NCI-H748 (cell line): ENCODE measurements around the gene GNPTAB.

ENCODE experiments used
- DNase-seq: peaks from one replicate; lab custom pipeline; 2025; ENCODE audit not compliant: unreplicated experiment; lab: John Stamatoyannopoulos, UW

Gene GNPTAB

DNA sequence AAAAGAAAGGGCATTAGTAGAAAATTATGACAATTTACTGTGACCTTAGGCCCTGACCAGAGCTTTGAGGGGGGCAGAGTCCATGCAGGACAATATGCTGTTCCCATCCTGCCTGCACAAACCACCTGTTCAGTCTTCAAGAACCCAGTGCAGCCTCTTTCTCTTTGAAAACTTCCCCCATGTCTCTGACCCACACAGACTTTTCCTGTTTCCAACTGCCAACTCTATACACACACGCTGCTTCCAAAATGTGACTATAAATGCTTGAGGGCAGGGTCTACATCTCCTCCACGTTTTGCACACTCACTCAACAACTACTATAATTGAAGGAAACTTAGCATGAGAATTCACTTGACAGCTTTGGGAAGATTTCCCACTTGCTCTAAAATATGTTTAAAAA is 54.9 kb downstream of the GNPTAB start:
- no peak for DNase-seq

GRCh38 chr12:101773650-101774162 is 57.1 kb downstream of the GNPTAB start:
- DNase-seq, result peak; percentile 63

DNA sequence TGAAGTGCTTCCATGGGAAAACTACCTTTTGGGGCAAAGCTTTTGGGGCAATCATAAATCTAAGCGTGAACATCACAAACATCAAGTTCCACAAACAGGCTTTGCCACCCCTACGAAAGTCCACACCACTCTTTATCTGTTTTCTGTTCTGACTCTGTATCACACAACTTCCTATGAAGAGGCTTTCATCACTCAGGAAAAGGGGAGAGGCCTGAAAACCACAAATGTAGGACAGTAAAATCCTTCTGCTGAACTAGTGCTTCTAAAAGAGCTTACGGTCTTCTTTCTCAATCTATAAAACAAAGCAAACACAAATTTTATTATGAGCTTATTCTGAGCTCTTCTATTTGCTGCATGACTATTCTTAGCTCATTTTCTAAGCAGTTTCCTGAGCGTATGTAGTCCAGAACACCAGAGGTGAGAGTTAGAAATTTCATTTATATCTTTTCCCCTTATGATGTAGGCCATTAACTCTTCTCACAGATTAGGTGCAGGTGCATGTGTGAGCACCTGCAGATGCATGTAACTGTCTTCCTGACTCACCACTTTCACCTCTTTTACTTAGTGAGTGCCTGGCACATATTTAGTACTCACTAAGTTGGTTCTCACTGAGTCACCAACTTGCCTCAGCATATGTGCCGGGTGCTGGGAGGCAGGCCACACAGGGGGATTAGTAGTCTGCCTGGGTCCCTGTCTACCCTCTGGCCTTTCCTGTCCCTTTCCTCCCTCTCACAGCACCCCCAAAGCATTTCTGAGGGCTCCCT is 58.6 kb downstream of the GNPTAB start:
- no peak for DNase-seq

DNA sequence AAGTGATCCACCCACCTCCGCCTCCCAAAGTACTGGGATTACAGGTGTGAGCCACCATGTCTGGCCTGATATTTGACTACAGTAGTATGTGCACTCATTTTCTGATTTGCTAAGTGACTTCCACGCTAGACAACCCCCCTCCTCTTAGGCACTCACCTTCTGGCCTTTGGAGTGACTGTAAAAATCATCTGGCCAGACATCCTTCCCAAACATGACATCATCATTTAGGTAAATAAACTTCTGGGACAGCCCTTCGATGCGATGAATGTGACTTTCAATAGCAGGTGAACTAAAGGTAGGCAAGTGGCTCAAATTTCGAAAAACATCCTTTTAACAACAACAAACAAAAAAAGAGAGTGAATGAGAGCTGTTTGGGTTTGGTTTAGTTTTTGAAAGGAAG is 60.9 kb downstream of the GNPTAB start:
- DNase-seq, result peak; percentile 42

- DNase-seq, result no peak
Observed at GRCh38 chr12:101768781-101769180, 62.0 kb downstream of the GNPTAB start.

GRCh38 chr12:101767537-101767936 is 63.2 kb downstream of the GNPTAB start:
- DNase-seq, result no peak

GRCh38 chr12:101764051-101764792 is 66.5 kb downstream of the GNPTAB start:
- no peak for DNase-seq

GRCh38 chr12:101763246-101763931 is 67.4 kb downstream of the GNPTAB start:
- no peak for DNase-seq

DNA sequence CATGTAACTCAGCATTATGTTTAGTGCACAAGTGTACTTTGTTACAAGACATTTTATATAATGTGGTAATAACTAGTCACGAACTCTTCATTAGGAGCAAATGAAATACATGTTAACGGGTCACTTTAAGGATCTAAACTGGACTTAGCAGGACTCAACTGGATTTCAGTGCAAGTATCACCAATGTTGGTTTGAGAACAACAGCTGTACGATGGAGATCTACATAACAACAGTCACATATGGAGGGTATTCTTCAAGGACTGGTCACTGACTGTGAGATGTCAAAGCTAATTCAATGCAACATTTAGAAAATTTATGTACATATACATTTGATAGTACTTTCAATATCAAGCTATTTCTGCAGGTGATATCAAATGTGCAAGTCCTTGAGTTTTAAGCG is 69.0 kb downstream of the GNPTAB start:
- no peak for DNase-seq

- no peak for DNase-seq
Observed at GRCh38 chr12:101761350-101761749, 69.4 kb downstream of the GNPTAB start.

DNA sequence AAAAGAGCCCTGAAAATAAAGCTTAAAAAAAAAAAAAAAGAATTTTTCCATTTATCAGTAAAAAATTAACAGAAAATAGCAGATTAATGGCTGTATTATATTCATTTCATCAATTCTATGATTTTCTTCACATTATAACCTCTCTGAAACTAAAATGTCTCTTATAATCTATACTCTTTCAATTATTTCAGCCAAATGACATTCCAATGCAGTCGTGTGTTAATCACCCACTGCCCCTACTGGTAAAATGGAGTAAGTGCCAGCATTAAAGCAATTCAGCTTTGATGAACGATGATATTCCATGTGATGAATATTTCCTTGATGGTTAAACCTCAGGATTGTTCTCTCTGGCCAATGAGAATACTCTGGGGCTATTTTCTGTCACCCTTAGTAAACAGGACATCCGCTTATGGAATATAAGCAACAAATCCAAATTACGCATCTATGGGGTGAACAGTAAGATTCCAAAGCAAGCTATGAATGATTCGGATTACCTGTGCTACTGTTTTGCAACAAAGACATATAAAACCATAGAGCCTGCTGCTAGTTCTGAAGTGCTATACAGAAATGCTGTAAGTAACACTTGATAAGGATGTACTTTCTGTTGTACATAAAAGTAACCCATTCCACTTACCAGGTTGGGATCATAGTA is 71.2 kb downstream of the GNPTAB start:
- DNase-seq, result peak; percentile 27

- no peak for DNase-seq
Observed at GRCh38 chr12:101750152-101750551, 80.6 kb downstream of the GNPTAB start.

- no peak for DNase-seq
Observed at GRCh38 chr12:101749657-101750056, 81.1 kb downstream of the GNPTAB start.

- no peak for DNase-seq
Observed at GRCh38 chr12:101748907-101749306, 81.9 kb downstream of the GNPTAB start.

GRCh38 chr12:101747697-101748096 is 83.1 kb downstream of the GNPTAB start:
- no peak for DNase-seq

DNA sequence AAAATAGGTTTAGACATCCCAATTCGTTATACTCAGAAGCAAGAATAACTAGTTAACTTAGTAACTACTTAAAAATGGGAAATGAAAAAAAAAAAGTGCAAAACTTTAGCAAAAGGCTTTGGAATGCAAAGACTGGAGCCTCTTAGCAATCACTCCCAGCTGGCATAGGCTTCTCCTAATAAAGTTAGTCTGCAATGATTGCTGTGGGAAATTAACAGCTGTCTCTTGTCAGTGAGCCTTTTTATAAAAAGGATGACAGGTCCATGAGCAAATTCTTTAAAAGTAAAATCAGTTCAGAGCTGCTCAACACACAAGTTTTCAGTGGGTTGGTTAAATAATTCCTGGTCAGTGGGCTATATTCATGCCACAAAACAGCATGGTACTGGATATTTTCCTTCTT is 84.1 kb downstream of the GNPTAB start:
- DNase-seq, result no peak

DNA sequence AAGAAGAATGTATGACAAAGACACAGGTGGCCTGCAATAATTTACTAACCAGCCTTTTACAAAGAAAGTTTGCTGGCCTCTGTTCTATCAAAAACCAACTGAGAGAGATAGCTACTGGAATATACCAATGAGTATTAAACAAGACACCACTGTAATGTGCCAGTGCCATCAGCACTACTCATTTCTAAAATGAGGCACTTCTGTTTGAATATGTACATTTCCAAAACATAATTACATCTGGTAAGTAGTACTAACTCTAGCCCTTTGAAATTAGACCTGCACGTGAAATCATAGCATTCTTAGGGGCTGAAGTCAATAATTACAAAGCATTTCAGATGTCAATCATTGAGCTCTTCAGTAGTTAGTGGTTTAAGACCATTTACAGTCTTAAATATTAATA is 84.6 kb downstream of the GNPTAB start:
- no peak for DNase-seq

- DNase-seq, result no peak
Observed at GRCh38 chr12:101745481-101745880, 85.3 kb downstream of the GNPTAB start.

- DNase-seq, result no peak
Observed at GRCh38 chr12:101743724-101744472, 86.9 kb downstream of the GNPTAB start.

DNA sequence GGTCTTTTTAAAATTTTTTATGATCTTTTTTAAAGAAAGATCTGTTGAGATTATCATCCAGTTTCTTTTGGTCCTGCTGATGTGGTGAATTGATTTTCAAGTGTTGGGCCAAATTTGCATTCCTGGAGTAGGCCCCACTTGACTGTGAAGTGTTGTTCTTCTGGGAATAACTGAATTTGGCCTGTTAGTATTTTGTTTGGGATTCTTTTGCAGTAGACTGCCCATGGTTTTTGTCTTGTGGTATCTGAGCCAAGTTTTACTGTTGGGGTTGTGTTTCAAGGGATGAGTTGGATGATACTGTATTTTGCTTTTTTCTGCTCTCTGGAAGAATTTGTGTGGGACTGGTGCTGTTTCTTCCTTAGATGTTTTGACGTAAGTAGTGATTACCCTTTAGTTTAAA is 87.5 kb downstream of the GNPTAB start:
- DNase-seq, result no peak

DNA sequence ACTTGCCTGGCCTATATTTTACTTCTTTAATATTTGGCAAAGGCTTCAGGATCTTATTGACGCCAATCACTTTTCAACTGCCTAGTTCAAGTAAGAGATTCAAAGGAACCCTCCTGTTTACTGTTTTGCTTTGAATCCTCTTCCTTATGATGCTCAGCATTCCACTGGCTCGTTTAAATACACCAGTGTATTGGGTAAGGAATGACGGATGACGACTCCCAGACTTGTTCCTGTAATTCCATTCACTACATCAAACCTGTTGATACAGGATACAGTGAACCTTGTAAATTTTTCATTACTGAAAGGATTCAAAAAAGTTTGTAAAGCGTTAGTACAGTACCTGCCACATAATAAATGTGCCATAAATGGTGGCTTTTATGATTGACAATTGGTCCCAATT is 89.8 kb downstream of the GNPTAB start:
- no peak for DNase-seq
